Measurements from ENCODE around the gene BYSL.

BYSL gene

GRCh38 chr6:41976794-41977484 is 55.6 kb downstream of the BYSL start:
- DNase-seq = no peak
